Endometrial microvascular endothelial cells (primary cell): ENCODE data around the gene PSMD3. TPM values are rescaled to one million over a fixed set of nuclear protein-coding genes. Genes with fewer than 3 reads are reported as not detected.

ENCODE experiments used
- in situ Hi-C: cut with HindIII; loops from 2 replicates; pipeline ENCODE4 v1.10.0; 2017; ENCODE audit warnings: low sequenced_read_pairs, low pct_unique_long_range_greater_than_20kb; ENCODE audit errors: inconsistent ontology term
- total RNA-seq: library from RNA; depleted of rRNA; stranded (reverse); fragments of >200 nt; gene quantifications from one replicate; pipeline ENCODE4 v1.2.3, GENCODE V29; 2015; ENCODE audit errors: inconsistent ontology term

The PSMD3 gene
- total RNA-seq, 1 donor from 2014 or later = 212 TPM

GRCh38 chr17:39954876-39955275 is 25.7 kb upstream of the PSMD3 start:
- in situ Hi-C loops = no loop called here

DNA sequence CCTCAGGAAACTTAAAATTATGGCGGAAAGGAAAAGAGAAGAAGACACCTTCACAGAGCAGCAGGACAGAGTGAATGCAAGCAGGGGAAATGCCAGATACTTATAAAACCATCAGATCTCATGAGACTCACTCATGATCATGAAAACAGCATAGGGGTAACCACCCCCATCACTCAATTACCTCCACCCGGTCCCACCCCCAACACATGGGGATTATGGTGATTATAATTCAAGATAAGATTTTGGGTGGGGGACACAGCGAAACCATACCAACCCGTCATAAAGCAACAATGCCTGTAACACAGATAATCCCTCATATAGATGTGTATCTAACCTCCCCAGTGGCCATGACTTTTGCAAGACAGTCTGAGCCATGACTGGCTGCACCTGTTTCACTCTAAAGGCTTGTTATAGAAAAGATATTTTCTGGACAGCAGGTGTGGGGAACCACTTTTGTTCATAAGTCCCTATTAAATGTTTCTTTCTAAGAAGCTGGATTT is 24.8 kb upstream of the PSMD3 start:
- in situ Hi-C loops = no loop called here

DNA sequence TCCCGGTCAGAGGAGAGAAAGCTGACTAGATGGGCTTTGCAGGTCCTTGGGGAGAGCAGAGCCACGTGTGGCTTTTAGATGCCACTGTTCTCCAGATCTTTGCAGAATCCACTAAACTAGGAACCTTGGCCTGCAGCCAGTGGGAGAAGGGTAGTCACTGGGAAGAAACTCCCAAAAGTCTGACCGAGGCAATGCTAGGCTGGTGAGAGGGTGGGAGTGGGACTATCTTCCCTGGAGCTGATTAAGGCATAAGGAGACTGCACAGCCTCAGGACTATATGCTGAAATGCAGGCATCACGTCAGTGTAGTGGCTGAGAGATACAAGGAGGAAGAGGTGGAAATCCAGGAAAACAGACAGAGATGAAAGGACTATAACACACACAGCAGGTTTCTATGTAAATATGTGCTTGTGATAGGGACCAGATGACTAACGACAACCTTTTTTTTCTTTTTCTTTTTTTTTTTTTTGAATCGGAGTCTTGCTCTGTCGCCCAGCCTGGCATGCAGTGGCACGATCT is 20.0 kb upstream of the PSMD3 start:
- in situ Hi-C loops = no loop called here

DNA sequence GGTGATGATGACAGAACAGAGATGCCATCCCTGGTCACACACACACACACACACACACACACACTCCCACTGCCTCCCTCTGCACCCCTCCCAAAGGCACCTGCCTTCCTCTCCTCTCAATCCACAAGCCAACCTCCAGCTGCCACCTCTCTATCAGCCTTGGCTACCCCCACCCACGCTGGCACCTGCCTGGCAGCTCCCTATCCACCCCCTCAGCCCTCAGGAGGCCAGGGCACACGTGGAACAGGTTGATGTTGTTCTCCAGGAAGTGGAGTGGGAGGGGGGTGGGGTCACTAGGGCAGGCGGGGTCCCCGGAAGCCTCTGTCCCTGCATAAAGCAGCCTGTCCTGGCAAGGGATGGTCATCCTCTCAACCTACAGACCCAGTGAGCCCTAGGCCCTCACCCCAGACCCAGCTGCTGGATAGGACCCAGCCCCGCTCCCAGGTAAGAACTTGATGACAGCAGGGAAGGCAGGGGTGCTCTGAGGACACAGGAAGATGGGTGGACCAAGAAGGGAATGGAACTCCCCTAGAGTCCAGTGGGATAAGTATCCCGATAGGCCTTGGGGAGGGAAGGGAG is 17.9 kb upstream of the PSMD3 start, which contains the start of gene GSDMA:
TSS of gene GSDMA (plus strand) at position 363 of the 579 bp plus-strand sequence. CDS start 2,684 bp downstream, outside the sequence.
- in situ Hi-C loops = no loop called here

GRCh38 chr17:39963829-39964228 is 16.8 kb upstream of the PSMD3 start:
- in situ Hi-C loops = no loop called here

DNA sequence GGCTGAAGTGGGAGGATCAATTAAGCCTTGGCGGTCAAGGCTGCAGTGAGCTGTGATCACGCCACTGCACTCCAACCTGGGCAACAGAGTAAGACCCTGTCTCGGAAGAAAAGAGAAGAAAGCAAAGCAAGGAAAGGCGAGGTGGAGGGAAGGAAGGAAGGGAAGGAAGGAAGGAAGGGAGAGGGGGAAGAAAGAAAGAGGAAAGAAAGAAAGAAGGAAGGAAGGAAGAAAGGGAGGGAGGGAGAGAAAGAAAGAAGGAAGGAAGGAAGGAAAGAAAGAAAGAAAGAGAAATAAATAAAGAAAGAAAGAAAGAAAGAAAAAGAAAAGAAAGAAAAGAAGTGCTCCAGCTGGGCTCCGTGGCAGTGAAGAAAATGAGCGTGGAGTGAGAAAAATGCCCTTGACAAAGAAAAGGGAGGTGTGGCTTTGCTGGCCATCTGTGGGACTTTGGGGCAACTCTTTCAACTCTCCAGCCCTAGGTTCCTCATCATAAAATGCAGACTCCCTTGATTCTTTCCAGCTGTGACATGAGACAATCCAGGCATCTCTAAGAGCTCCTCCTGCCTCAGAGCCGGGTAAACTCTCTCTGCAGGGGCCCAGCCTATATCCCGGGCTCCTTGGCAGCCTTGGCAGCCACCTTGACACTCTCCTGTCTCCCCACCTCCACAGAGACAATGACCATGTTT is 15.4 kb upstream of the PSMD3 start:
- in situ Hi-C loops = no loop called here

- in situ Hi-C loops = no loop called here
Observed at GRCh38 chr17:39966771-39967170, 13.8 kb upstream of the PSMD3 start.

GRCh38 chr17:39968761-39969160 is 11.8 kb upstream of the PSMD3 start:
- in situ Hi-C loops = no loop called here

- in situ Hi-C loops = no loop called here
Observed at GRCh38 chr17:39969375-39969774, 11.2 kb upstream of the PSMD3 start.

GRCh38 chr17:39970157-39970692 is 10.4 kb upstream of the PSMD3 start:
- in situ Hi-C loops = no loop called here

DNA sequence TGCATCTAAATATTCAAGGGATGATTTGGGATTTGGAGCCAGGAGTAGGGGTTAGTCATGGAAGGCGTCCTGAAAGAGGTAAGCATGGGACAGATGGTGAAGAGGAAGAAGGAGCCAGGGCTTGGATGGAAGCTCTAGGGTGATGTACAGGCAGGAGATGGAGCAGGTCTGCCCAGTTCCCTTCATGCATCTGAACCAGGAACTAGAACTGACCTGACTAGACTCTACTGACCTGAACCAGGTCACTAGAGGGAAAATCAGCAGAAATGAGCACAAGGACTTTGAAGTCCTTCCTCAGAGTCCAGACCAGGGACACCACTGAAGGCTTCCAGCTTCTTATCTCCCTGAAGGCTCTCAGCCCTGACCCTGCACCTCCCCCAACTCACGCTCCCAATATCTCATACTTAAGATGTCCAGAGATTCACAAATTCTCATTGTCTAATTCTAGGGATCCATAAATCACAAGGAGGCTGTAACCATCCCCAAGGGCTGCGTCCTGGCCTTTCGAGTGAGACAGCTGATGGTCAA is 9.5 kb upstream of the PSMD3 start:
- in situ Hi-C loops = no loop called here

GRCh38 chr17:39972271-39972670 is 8.3 kb upstream of the PSMD3 start:
- in situ Hi-C loops = no loop called here

DNA sequence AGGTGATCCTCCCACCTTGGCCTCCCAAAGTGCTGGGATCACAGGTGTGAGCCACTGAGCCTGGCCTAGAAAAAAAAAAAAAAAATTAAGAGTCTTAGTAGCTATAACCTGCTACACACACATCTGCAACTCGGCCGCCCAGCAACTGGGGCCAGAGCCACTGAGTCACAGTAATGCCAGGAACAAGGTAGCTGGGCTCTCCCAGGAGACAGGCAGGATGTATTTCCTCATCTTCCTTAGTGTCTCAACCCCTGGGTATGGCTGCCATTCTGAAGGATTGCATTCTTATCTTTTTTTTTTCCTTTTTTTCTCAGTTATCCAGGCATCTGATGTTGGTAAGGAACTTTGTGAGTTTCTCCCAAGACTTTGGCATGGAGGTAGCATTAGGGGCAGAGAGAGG is 7.1 kb upstream of the PSMD3 start:
- in situ Hi-C loops = no loop called here

DNA sequence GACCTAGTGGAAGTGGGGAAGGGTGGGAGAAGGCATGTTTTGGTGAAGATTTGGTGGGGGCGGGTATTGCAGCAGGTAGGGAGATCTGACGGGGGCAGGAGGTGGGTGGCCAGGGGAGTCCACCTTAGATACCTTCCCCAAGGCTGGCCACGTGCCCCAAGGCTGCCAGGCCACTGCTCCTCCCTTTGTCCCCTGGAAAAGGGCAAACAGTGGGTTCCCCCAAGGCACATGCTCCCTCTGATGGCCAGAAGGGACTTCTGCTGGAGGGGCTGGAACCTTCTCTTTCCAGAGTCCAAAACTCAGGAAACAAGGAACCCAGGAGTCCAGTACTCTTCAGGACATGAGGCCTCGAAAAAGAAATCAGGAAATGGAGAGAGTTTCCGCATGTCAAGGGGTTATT is 6.2 kb upstream of the PSMD3 start:
- in situ Hi-C loops = no loop called here

DNA sequence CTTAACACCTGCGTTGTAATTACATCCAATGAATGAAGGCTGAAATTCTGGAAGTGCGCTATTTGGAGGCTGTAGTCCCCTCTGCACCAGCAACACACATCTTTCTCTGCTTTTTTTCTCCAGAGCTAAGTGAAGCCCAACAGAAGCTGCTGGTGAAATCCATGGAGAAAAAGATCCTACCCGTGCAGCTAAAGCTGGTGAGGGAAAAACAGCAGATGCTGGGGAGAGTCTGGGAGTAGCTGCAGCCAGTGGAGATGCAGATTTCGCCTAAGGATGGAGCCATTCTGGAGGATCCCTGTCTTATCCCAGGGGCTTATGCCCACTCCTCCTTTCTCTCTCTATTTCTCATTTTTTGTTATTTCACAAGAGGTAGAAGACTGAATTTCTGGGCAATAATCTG is 4.8 kb upstream of the PSMD3 start:
- in situ Hi-C loops = no loop called here

DNA sequence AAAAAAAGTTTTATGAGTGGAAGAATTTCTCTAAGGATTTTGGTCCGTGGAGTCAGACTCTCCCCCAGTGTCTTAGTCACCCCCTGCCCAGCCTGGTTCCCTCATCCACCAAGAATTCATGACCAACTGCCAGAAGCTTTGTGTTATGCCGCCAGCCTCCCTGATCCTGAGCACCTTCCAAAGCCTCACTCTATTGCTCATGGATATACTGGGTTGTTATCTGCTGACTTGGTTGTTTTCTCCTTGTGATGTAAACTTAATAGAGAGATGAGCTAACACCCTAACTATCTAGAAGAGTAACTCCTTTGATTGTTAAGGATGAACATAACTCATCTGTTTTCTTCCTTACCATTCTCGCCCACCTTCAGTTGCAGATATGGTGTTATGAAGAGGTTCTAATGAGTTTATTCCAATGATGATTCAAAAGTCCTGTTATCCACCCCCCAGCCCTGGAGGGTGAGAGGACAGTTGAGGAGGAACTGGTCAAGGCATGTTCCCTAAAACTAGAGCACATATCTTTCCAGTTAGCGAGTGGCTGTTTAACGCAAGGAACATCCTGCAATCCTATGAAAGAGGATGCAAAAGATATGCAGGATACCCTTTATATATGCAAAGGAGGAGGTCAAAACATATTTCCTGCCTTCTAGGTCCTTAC is 1.5 kb upstream of the PSMD3 start:
- in situ Hi-C loops = no loop called here

- in situ Hi-C loops = no loop called here
Observed at GRCh38 chr17:39979893-39980350, 685 bp upstream of the PSMD3 start.

GRCh38 chr17:39981207-39981741 is 667 bp downstream of the PSMD3 start:
- in situ Hi-C loops = no loop called here

- in situ Hi-C loops = no loop called here
Observed at GRCh38 chr17:39981766-39982375, 1.3 kb downstream of the PSMD3 start.
